ENCODE measurements around the gene CCDC92B.

DNA sequence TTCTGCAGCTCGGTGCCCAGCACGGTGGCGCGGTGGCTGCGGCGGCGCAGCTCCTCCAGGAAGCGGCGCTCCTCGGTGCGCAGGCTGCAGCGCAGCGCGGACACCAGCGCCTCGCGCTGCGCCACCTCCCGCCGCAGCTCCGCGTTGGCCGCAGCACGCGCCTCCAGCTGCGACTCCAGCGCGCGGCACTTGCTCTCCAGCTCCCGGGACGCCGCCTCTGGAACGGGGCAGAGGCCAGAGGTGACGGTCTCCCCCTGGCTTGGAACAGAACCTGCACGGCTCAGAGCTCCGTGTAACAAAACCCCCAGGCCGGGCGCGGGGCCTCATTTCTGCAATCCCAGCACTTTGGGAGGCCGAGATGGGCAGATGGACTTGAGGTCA is 24.7 kb downstream of the CCDC92B start:
- TF ChIP-seq, protein P1, sequence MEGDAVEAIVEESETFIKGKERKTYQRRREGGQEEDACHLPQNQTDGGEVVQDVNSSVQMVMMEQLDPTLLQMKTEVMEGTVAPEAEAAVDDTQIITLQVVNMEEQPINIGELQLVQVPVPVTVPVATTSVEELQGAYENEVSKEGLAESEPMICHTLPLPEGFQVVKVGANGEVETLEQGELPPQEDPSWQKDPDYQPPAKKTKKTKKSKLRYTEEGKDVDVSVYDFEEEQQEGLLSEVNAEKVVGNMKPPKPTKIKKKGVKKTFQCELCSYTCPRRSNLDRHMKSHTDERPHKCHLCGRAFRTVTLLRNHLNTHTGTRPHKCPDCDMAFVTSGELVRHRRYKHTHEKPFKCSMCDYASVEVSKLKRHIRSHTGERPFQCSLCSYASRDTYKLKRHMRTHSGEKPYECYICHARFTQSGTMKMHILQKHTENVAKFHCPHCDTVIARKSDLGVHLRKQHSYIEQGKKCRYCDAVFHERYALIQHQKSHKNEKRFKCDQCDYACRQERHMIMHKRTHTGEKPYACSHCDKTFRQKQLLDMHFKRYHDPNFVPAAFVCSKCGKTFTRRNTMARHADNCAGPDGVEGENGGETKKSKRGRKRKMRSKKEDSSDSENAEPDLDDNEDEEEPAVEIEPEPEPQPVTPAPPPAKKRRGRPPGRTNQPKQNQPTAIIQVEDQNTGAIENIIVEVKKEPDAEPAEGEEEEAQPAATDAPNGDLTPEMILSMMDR (IDR thresholded peaks at IDR 0.05), result peak in 2 of 4 donors; percentile 21 to 25
- TF ChIP-seq POLR2A (IDR thresholded peaks at IDR 0.05), result no peak
